GM12874 (cell line): ENCODE results near the gene CD79A.

Experiments
- TF ChIP-seq, protein P1 (sequence below): IDR thresholded peaks from 2 replicates; pipeline ENCODE4 v1.5.1; 2011; ENCODE audit warnings: low read depth, mild to moderate bottlenecking, control low read depth, low read length, moderate library complexity; ENCODE audit not compliant: insufficient read depth

The CD79A gene

GRCh38 chr19:41871573-41872383 lies 5.3 kb upstream of the CD79A start:
- TF ChIP-seq, protein P1, sequence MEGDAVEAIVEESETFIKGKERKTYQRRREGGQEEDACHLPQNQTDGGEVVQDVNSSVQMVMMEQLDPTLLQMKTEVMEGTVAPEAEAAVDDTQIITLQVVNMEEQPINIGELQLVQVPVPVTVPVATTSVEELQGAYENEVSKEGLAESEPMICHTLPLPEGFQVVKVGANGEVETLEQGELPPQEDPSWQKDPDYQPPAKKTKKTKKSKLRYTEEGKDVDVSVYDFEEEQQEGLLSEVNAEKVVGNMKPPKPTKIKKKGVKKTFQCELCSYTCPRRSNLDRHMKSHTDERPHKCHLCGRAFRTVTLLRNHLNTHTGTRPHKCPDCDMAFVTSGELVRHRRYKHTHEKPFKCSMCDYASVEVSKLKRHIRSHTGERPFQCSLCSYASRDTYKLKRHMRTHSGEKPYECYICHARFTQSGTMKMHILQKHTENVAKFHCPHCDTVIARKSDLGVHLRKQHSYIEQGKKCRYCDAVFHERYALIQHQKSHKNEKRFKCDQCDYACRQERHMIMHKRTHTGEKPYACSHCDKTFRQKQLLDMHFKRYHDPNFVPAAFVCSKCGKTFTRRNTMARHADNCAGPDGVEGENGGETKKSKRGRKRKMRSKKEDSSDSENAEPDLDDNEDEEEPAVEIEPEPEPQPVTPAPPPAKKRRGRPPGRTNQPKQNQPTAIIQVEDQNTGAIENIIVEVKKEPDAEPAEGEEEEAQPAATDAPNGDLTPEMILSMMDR: no peak

DNA sequence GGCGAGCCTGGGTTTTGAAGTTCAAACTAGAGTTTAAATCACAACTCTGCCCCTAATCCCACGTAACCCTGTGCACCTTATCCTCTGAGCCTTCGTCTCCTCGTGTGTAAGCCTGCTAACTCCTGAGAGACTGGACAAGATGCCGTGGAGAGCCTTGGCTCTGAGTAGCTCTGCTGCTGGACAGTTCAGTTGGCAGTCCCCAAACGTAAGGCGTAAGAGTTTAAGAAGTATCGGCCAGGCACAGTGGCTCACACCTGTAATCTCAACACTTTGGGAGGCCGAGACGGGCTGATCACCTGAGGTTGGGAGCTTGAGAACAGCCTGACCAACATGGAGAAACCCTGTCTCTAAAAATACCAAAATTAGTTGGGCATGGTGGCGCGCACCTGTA lies 4.7 kb upstream of the CD79A start:
- TF ChIP-seq, protein P1: no peak

GRCh38 chr19:41872775-41873647 lies 4.1 kb upstream of the CD79A start:
- TF ChIP-seq, protein P1: peak; percentile 82

DNA sequence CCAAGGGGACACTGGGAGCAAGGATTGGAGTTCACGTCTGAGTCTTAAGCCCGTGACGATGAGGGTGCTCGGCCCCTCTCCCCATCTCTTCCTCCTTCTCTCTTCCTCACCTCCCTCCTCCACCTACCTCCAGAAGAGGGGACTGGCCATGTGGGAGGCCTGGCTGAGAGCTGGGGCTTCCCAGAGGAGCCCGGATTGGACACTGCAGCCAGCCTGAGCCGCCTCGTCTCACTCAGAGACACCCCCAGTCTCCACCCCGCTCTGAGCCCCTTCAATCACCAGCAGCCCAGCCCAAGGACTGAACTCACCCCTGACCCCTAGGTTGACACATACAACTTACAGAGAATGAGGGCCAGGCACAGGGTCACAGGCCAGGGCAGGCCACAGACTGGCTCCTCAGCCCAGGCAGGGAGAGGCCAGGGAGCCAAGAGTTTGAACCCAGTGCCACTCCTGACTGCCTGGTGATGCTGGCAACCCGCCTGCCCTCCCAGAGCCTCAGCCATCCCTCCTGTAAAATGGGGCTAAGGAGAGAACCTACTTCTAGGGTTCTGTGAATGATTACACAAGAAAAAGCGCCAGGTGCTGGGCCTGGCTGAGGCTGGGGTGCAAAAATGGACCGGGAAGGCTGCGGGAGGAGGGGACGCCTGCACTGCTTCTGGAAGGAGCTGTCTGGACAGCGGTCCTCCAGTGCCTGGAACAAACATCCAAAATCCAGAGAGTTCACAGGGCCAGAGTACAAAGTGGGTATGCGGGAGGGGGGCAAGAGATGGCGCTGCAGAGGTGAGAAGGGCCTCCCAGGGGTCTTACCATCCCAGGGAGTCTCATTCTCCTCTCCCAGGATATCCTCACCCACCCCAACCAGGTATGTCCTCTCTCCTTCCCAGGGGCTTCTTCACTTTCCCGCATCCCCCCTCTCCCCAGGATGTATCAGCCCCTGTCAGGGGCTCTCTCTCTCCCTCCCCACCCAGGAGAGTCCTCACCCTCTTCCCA lies 1.1 kb downstream of the CD79A start:
- TF ChIP-seq, protein P1: 0 out of 2 replicates have a peak, but pooled peaks have one; percentile 7

DNA sequence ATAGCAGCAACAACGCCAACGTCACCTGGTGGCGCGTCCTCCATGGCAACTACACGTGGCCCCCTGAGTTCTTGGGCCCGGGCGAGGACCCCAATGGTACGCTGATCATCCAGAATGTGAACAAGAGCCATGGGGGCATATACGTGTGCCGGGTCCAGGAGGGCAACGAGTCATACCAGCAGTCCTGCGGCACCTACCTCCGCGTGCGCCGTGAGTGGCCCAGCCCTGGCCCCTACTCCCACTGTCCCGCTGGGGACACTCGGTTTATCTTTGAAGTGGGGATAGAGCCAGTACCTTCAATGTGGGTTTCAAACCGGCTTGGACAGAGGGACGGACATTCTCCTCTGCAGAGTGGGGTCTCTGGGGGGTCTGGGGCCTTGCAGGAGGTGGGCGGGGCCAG lies 2.0 kb downstream of the CD79A start:
- TF ChIP-seq, protein P1: no peak

- TF ChIP-seq, protein P1: no peak
Observed at GRCh38 chr19:41879670-41880328, 2.7 kb downstream of the CD79A start.
